Neural progenitor cell (in vitro differentiated cells): ENCODE measurements around the gene AUTS2.

Experiments
- EZH2 ChIP-seq: fragments of 200-600 bp; sonication (generic); IDR thresholded peaks from 2 replicates; pipeline ENCODE4 v1.6.1; 2017; ENCODE audit warnings: antibody characterized with exemption, mild to moderate bottlenecking, moderate library complexity
- EZH2phosphoT487 ChIP-seq: fragments of 200-600 bp; sonication (generic); IDR thresholded peaks from 2 replicates; pipeline ENCODE4 v1.6.1; 2017; ENCODE audit warnings: antibody characterized with exemption
- TF ChIP-seq, protein P1 (sequence below): fragments of 200-600 bp; sonication (generic); IDR thresholded peaks from 2 replicates; pipeline ENCODE4 v1.5.1; 2017; ENCODE audit warnings: antibody characterized with exemption, mild to moderate bottlenecking

- TF ChIP-seq, protein P1, sequence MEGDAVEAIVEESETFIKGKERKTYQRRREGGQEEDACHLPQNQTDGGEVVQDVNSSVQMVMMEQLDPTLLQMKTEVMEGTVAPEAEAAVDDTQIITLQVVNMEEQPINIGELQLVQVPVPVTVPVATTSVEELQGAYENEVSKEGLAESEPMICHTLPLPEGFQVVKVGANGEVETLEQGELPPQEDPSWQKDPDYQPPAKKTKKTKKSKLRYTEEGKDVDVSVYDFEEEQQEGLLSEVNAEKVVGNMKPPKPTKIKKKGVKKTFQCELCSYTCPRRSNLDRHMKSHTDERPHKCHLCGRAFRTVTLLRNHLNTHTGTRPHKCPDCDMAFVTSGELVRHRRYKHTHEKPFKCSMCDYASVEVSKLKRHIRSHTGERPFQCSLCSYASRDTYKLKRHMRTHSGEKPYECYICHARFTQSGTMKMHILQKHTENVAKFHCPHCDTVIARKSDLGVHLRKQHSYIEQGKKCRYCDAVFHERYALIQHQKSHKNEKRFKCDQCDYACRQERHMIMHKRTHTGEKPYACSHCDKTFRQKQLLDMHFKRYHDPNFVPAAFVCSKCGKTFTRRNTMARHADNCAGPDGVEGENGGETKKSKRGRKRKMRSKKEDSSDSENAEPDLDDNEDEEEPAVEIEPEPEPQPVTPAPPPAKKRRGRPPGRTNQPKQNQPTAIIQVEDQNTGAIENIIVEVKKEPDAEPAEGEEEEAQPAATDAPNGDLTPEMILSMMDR: no peak
- TF ChIP-seq EZH2phosphoT487 (no peak), EZH2 (no peak)
These were observed 148.9 kb downstream of the AUTS2 start for GRCh38 chr7:69747144-69747543.
